GM23338 (cell line): ENCODE data around the gene CAND1. TPM values are rescaled to one million over a fixed set of nuclear protein-coding genes. Genes with fewer than 3 reads are reported as not detected.

ENCODE experiments used
- ATAC-seq: fragments of 200-7000 bp; cut with Tn5 transposase; 3 replicates; pipeline ENCODE4 v1.9.1; 2020
- DNase-seq: peaks from one replicate; pipeline ENCODE4 v3.0.0-alpha.2; 2015; ENCODE audit warnings: low spot score
- H2AFZ ChIP-seq: fragments of 200-600 bp; sonication (generic); 2 replicates; pipeline ENCODE4 v1.8.0; 2016; ENCODE audit warnings: antibody characterized with exemption, mild to moderate bottlenecking, moderate library complexity
- H3F3A ChIP-seq: fragments of 200-600 bp; sonication (generic); replicated peaks from 2 replicates; pipeline ENCODE4 v1.8.0; 2017; ENCODE audit warnings: antibody characterized with exemption, mixed run types, low read depth
- H3K27ac ChIP-seq: fragments of 200-600 bp; sonication (generic); 2 replicates; pipeline ENCODE4 v1.6.1; 2016; ENCODE audit warnings: low read depth
- H3K27me3 ChIP-seq: fragments of 200-600 bp; sonication (generic); 2 replicates; pipeline ENCODE4 v1.8.0; 2016; ENCODE audit warnings: mild to moderate bottlenecking, mixed run types, moderate library complexity; ENCODE audit not compliant: insufficient read depth
- H3K36me3 ChIP-seq: fragments of 200-600 bp; sonication (generic); 2 replicates; pipeline ENCODE4 v1.8.0; 2016; ENCODE audit warnings: mild to moderate bottlenecking; ENCODE audit not compliant: insufficient read depth
- H3K4me1 ChIP-seq: fragments of 200-600 bp; sonication (generic); 2 replicates; pipeline ENCODE4 v1.8.0; 2016; ENCODE audit warnings: mild to moderate bottlenecking, moderate library complexity; ENCODE audit not compliant: insufficient read depth
- H3K4me2 ChIP-seq: fragments of 200-600 bp; sonication (generic); 2 replicates; pipeline ENCODE4 v1.7.1; 2017; ENCODE audit warnings: mixed run types
- H3K4me3 ChIP-seq: fragments of 200-600 bp; sonication (generic); 2 replicates; pipeline ENCODE4 v1.6.1; 2016; ENCODE audit warnings: mixed run types
- H3K79me2 ChIP-seq: fragments of 200-600 bp; sonication (generic); replicated peaks from 2 replicates; pipeline ENCODE4 v1.8.0; 2017; ENCODE audit warnings: mild to moderate bottlenecking; ENCODE audit not compliant: insufficient read depth
- H3K9me2 ChIP-seq: fragments of 200-600 bp; sonication (generic); 2 replicates; pipeline ENCODE4 v1.8.0; 2017; ENCODE audit not compliant: insufficient read depth
- H4K20me1 ChIP-seq: fragments of 200-600 bp; sonication (generic); replicated peaks from 2 replicates; pipeline ENCODE4 v1.8.0; 2017; ENCODE audit warnings: mild to moderate bottlenecking; ENCODE audit not compliant: insufficient read depth
- H3K27ac Mint-ChIP-seq: 2 replicates; pipeline ENCODE4 v1.8.0; 2020; ENCODE audit warnings: inconsistent platforms, mild to moderate bottlenecking, moderate library complexity, mixed read lengths
- H3K27me3 Mint-ChIP-seq: 3 replicates; pipeline ENCODE4 v1.8.0; 2022; ENCODE audit warnings: low read depth, mild to moderate bottlenecking, moderate library complexity, mixed read lengths, inconsistent platforms; ENCODE audit not compliant: insufficient read depth, poor library complexity
- H3K36me3 Mint-ChIP-seq: 3 replicates; pipeline ENCODE4 v1.8.0; 2021; ENCODE audit warnings: low read depth, mild to moderate bottlenecking, inconsistent platforms, moderate library complexity, mixed read lengths
- H3K4me1 Mint-ChIP-seq: 3 replicates; pipeline ENCODE4 v1.8.0; 2020; ENCODE audit warnings: mild to moderate bottlenecking, inconsistent platforms, mixed read lengths
- H3K4me3 Mint-ChIP-seq: 3 replicates; pipeline ENCODE4 v1.8.0; 2021; ENCODE audit warnings: moderate library complexity, mild to moderate bottlenecking, inconsistent platforms, mixed read lengths
- H3K9me3 Mint-ChIP-seq: 3 replicates; pipeline ENCODE4 v1.8.0; 2020; ENCODE audit warnings: moderate library complexity, mild to moderate bottlenecking, inconsistent platforms, mixed read lengths
- EZH2 ChIP-seq: fragments of 200-600 bp; sonication (generic); IDR thresholded peaks from one replicate; pipeline ENCODE4 v1.8.0; 2017; ENCODE audit warnings: antibody characterized with exemption, mild to moderate bottlenecking, low read depth; ENCODE audit not compliant: unreplicated experiment
- JUNB ChIP-seq: IDR thresholded peaks from one replicate; pipeline ENCODE4 v1.6.1; 2016; ENCODE audit warnings: antibody characterized with exemption; ENCODE audit not compliant: unreplicated experiment
- NANOG ChIP-seq: IDR thresholded peaks from 2 replicates; pipeline ENCODE4 v1.6.1; 2016; ENCODE audit warnings: antibody characterized with exemption, borderline replicate concordance
- POLR2AphosphoS5 ChIP-seq: IDR thresholded peaks from 2 replicates; pipeline ENCODE4 v1.6.1; 2016; ENCODE audit warnings: antibody characterized with exemption, low read depth
- ZNF114 ChIP-seq: fragments of 250-450 bp; sonication (Bioruptor Pico); IDR thresholded peaks from 2 replicates; pipeline ENCODE4 v1.5.0; 2020; ENCODE audit warnings: mild to moderate bottlenecking, moderate library complexity
- ZNF331 ChIP-seq: fragments of 250-450 bp; sonication (Bioruptor Pico); IDR thresholded peaks from 2 replicates; pipeline ENCODE4 v1.5.0; 2020; ENCODE audit warnings: low read depth, mild to moderate bottlenecking, moderate library complexity
- polyA plus RNA-seq: library from polyadenylated mRNA; unstranded; fragments of >200 nt; fragmentation: Nextera tagmentation; extraction: Ambion mirVana; gene quantifications from 2 replicates; pipeline ENCODE4 v1.2.1, GENCODE V29; 2016
- total RNA-seq: library from RNA; depleted of rRNA; stranded (reverse); fragments of >200 nt; shearing (Covaris generic); gene quantifications from 2 replicates; pipeline ENCODE4 v1.2.3, GENCODE V29; 2014
- TF ChIP-seq, protein P1 (sequence below): fragments of 250-450 bp; sonication (Bioruptor Pico); IDR thresholded peaks from 2 replicates; pipeline ENCODE4 v1.5.0; 2020; ENCODE audit warnings: mild to moderate bottlenecking, moderate library complexity
- TF ChIP-seq, protein P2 (sequence below), 2 experiments: fragments of 200-600 bp in 1 of 2; sonication (generic) in 1 of 2; conservative IDR thresholded peaks; 2 replicates each; pipeline versions ENCODE4 v1.5.1 to v1.6.1; 2016 to 2017; ENCODE audit warnings: antibody characterized with exemption in 2 of 2, low read depth in 2 of 2, mild to moderate bottlenecking in 2 of 2, moderate library complexity in 1 of 2
- TF ChIP-seq, protein P3 (sequence below): IDR thresholded peaks from one replicate; pipeline ENCODE4 v1.6.1; 2018; ENCODE audit warnings: antibody characterized with exemption; ENCODE audit not compliant: unreplicated experiment
- TF ChIP-seq, protein P4 (sequence below): IDR thresholded peaks from 2 replicates; pipeline ENCODE4 v1.6.1; 2016; ENCODE audit warnings: antibody characterized with exemption

CAND1 gene
- total and polyA plus RNA-seq, 2 experiments from 2014 or later = 71.4 to 151 TPM

DNA sequence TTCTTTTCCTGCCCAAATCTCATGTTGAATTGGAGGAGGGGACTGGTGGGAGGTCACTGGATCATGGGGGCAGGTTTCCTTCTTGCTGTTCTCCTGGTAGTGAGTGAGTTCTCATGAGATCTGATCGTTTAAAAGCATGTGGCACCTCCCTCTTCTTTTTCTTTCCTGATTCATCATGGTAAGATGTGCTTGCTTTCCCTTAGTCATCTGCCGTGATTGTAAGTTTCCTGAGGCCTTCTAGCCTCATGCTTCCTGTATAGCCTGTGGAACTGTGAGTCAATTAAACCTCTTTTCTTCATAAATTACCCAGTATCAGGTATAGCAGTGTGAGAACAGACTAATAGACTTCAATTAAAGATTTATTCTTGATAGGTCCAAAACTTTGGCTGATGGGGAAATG lies 83.5 kb downstream of the CAND1 start (continued):
- TF ChIP-seq, protein P1, sequence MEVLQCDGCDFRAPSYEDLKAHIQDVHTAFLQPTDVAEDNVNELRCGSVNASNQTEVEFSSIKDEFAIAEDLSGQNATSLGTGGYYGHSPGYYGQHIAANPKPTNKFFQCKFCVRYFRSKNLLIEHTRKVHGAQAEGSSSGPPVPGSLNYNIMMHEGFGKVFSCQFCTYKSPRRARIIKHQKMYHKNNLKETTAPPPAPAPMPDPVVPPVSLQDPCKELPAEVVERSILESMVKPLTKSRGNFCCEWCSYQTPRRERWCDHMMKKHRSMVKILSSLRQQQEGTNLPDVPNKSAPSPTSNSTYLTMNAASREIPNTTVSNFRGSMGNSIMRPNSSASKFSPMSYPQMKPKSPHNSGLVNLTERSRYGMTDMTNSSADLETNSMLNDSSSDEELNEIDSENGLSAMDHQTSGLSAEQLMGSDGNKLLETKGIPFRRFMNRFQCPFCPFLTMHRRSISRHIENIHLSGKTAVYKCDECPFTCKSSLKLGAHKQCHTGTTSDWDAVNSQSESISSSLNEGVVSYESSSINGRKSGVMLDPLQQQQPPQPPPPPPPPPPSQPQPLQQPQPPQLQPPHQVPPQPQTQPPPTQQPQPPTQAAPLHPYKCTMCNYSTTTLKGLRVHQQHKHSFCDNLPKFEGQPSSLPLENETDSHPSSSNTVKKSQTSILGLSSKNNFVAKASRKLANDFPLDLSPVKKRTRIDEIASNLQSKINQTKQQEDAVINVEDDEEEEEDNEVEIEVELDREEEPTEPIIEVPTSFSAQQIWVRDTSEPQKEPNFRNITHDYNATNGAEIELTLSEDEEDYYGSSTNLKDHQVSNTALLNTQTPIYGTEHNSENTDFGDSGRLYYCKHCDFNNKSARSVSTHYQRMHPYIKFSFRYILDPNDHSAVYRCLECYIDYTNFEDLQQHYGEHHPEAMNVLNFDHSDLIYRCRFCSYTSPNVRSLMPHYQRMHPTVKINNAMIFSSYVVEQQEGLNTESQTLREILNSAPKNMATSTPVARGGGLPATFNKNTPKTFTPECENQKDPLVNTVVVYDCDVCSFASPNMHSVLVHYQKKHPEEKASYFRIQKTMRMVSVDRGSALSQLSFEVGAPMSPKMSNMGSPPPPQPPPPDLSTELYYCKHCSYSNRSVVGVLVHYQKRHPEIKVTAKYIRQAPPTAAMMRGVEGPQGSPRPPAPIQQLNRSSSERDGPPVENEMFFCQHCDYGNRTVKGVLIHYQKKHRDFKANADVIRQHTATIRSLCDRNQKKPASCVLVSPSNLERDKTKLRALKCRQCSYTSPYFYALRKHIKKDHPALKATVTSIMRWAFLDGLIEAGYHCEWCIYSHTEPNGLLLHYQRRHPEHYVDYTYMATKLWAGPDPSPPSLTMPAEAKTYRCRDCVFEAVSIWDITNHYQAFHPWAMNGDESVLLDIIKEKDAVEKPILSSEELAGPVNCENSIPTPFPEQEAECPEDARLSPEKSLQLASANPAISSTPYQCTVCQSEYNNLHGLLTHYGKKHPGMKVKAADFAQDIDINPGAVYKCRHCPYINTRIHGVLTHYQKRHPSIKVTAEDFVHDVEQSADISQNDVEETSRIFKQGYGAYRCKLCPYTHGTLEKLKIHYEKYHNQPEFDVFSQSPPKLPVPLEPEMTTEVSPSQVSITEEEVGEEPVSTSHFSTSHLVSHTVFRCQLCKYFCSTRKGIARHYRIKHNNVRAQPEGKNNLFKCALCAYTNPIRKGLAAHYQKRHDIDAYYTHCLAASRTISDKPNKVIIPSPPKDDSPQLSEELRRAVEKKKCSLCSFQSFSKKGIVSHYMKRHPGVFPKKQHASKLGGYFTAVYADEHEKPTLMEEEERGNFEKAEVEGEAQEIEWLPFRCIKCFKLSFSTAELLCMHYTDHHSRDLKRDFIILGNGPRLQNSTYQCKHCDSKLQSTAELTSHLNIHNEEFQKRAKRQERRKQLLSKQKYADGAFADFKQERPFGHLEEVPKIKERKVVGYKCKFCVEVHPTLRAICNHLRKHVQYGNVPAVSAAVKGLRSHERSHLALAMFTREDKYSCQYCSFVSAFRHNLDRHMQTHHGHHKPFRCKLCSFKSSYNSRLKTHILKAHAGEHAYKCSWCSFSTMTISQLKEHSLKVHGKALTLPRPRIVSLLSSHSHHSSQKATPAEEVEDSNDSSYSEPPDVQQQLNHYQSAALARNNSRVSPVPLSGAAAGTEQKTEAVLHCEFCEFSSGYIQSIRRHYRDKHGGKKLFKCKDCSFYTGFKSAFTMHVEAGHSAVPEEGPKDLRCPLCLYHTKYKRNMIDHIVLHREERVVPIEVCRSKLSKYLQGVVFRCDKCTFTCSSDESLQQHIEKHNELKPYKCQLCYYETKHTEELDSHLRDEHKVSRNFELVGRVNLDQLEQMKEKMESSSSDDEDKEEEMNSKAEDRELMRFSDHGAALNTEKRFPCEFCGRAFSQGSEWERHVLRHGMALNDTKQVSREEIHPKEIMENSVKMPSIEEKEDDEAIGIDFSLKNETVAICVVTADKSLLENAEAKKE (CRISPR knock-in tag) = no peak
- no peak for TF ChIP-seq JUNB
- TF ChIP-seq ZNF114 (CRISPR knock-in tag) = no peak

DNA sequence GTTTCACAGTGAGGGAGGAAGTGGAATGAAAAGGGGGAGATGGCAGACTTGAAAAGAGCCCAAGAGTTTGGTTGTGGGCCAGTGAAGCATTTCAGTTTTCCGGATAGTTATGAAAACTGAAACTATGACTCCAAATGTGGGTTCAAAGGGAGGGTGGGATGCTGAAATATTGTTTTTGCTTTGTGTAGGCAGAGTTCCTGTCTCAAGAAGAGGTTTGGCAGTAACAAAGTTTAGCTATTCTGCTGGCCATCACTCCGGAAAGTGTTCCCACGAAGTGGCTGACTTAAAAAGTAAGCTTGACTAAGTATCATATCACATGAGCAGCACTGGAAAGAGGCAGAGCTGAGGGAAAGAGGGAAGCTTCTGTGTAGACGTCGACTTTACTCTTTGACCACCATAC lies 85.2 kb downstream of the CAND1 start:
- Mint-ChIP-seq H3K36me3 (no peaks in the 10 kb centered on the region), H3K4me1 (peaks cover 22% of the 10 kb centered on the region), H3K9me3 (no peaks in the 10 kb centered on the region), H3K27me3 (peaks cover 2% of the 10 kb centered on the region), H3K4me3 (no peak overlapping the region), H3K27ac (no peak overlapping the region)
- no peak for ATAC-seq
- Histone ChIP-seq H3K4me3 (no peak overlapping the region), H3F3A (no peaks in the 10 kb centered on the region), H2AFZ (no peak overlapping the region), H3K27ac (no peak overlapping the region), H3K36me3 (no peaks in the 10 kb centered on the region), H3K27me3 (no peaks in the 10 kb centered on the region), H4K20me1 (no peaks in the 10 kb centered on the region), H3K79me2 (no peaks in the 10 kb centered on the region), H3K9me2 (no peaks in the 10 kb centered on the region), H3K4me2 (no peak overlapping the region), H3K4me1 (0 out of 2 replicates have a peak, but pooled peaks cover 3% of the 10 kb centered on the region)
- no peak for DNase-seq
- TF ChIP-seq NANOG (no peak), ZNF331 (CRISPR knock-in tag) (no peak), EZH2 (no peak), POLR2AphosphoS5 (no peak), JUNB (no peak)
- TF ChIP-seq, protein P2, sequence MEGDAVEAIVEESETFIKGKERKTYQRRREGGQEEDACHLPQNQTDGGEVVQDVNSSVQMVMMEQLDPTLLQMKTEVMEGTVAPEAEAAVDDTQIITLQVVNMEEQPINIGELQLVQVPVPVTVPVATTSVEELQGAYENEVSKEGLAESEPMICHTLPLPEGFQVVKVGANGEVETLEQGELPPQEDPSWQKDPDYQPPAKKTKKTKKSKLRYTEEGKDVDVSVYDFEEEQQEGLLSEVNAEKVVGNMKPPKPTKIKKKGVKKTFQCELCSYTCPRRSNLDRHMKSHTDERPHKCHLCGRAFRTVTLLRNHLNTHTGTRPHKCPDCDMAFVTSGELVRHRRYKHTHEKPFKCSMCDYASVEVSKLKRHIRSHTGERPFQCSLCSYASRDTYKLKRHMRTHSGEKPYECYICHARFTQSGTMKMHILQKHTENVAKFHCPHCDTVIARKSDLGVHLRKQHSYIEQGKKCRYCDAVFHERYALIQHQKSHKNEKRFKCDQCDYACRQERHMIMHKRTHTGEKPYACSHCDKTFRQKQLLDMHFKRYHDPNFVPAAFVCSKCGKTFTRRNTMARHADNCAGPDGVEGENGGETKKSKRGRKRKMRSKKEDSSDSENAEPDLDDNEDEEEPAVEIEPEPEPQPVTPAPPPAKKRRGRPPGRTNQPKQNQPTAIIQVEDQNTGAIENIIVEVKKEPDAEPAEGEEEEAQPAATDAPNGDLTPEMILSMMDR (conservative IDR thresholded peaks at IDR 0.05; ENCODE audit: low read depth in 2 of 2) = no peak
- TF ChIP-seq, protein P3, sequence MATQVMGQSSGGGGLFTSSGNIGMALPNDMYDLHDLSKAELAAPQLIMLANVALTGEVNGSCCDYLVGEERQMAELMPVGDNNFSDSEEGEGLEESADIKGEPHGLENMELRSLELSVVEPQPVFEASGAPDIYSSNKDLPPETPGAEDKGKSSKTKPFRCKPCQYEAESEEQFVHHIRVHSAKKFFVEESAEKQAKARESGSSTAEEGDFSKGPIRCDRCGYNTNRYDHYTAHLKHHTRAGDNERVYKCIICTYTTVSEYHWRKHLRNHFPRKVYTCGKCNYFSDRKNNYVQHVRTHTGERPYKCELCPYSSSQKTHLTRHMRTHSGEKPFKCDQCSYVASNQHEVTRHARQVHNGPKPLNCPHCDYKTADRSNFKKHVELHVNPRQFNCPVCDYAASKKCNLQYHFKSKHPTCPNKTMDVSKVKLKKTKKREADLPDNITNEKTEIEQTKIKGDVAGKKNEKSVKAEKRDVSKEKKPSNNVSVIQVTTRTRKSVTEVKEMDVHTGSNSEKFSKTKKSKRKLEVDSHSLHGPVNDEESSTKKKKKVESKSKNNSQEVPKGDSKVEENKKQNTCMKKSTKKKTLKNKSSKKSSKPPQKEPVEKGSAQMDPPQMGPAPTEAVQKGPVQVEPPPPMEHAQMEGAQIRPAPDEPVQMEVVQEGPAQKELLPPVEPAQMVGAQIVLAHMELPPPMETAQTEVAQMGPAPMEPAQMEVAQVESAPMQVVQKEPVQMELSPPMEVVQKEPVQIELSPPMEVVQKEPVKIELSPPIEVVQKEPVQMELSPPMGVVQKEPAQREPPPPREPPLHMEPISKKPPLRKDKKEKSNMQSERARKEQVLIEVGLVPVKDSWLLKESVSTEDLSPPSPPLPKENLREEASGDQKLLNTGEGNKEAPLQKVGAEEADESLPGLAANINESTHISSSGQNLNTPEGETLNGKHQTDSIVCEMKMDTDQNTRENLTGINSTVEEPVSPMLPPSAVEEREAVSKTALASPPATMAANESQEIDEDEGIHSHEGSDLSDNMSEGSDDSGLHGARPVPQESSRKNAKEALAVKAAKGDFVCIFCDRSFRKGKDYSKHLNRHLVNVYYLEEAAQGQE = no peak
- TF ChIP-seq, protein P4, sequence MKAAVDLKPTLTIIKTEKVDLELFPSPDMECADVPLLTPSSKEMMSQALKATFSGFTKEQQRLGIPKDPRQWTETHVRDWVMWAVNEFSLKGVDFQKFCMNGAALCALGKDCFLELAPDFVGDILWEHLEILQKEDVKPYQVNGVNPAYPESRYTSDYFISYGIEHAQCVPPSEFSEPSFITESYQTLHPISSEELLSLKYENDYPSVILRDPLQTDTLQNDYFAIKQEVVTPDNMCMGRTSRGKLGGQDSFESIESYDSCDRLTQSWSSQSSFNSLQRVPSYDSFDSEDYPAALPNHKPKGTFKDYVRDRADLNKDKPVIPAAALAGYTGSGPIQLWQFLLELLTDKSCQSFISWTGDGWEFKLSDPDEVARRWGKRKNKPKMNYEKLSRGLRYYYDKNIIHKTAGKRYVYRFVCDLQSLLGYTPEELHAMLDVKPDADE = no peak
